HG03558 (cell line): ENCODE data around the gene RAD51.

ENCODE experiments used
- ATAC-seq: cut with Tn5 transposase; IDR thresholded peaks from one replicate; pipeline ENCODE4 v1.9.1; 2021; ENCODE audit warnings: moderate number of reproducible peaks; ENCODE audit not compliant: unreplicated experiment; ENCODE audit errors: extremely low read depth

Gene RAD51

DNA sequence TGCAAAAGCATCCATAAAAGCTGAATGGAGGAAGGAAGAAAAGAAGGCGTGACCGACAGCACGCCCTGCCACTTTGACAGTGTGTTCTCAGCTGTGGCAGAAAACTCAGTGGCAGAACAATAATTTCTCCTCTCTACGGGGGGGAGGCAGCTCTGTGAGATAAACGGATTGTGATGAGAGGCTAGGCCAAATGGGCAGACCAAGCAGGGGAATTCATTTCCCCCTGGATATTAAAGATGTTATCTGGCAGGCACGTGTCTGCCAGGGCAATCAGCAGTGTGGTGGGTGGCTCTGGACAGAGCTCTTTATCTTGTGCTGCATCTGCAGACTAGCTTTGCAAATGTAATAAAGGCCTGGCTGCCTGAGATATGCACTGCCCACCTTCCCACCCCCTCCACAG is 62.0 kb downstream of the RAD51 start:
- ATAC-seq = no peak

DNA sequence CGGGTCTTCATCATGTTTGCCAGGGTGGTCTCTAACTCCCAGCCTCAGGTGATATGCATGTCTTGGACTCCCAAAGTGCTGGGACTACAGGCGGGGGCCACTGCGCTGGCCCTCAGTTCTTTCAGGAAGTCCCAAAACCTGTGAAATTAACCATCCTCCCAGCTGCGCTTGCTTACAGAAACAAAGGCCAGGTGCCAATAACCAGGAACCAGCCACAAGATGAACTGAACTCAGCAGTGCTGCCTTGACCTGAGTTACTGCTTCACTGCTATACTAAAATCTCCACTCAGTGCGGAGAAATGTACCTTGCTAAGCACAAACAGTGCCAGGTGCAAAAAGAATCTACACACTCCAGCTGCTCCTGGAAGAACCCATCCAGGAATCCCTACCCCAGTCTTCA is 65.0 kb downstream of the RAD51 start:
- no peak for ATAC-seq

DNA sequence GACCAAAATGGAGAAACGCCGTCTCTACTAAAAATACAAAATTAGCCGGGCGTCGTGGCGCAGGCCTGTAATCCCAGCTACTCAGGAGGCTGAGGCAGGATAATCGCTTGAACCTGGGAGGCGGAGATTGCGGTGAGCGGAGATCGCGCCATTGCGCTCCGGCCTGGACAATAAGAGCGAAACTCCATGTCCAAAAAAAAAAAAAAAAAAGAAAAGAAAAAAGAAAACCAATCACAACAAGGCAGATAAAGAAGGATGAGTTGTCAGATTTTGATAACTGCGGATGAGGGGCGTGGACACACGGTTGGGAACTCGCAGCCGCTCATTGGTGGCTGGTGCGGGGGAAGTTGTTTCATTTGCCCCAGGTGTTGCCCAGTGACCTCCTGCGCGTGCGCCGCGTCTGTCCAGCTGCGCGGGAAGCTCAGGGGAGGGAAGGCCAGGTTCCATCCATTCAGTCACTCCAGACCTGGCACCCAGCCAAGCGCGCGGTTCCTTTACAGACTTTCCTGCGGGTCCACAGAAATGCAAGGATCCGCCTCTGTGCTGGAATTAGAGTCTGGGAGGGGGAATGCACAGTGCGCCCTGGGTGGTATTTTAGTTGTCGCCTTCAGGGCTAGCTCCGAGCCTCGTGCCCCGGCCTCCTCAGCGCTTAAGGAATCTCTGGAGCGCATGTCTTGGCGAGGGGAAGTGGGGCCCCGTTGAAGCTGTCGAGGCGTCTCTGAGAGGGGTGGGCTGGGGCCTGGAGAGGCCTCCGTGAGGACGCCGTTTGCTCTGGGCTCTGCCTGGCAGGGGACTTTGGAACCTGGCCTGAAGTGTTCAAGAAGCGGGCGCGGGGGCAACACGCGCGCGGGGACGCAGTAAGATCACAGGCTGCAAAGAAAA is 68.2 kb downstream of the RAD51 start:
- ATAC-seq = no peak

DNA sequence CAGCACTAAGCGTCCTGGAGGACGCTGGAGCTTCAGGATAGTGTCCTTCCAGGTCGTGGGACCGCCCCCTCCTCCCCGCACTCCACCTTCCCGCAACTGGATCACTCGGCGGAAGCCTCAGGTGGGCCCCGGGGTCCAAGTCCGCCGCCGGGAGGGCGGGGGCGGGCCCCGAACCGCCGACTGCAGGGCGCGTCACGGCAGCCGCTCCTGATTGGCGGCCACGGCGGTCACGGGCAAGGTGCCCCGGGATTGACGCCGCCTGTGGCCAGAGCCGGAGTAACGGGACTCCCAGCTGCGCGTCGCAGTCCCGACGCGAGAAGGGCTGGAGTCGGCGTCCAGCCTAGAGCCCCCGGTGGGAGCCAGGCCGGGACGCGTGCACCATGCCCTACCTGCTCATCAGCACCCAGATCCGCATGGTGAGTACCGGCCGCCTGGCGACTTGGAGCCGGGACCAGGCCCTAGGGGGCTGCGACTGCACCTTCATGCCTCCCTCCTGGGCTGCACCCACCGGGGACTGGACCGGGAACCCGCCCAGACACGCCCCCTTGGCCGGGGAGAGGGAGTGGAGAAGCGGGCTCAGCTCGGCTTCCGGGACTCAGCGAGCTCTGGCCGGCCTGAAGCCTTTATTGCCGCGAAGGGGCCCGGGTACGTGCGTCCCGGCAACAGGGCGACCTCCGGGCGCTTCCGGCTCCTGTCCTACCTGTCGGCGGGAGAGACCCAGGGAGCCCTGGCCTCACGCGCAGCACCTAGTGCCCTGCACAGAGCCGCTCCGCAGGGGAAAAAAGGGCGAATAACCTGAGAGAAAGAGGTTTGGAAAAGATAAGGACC is 69.0 kb downstream of the RAD51 start, which contains the start of gene GCHFR:
Gene GCHFR, plus strand, starts transcription at position 268 of the 828 bp plus-strand sequence. Its CDS starts 113 bp downstream, at position 381.
- no peak for ATAC-seq

DNA sequence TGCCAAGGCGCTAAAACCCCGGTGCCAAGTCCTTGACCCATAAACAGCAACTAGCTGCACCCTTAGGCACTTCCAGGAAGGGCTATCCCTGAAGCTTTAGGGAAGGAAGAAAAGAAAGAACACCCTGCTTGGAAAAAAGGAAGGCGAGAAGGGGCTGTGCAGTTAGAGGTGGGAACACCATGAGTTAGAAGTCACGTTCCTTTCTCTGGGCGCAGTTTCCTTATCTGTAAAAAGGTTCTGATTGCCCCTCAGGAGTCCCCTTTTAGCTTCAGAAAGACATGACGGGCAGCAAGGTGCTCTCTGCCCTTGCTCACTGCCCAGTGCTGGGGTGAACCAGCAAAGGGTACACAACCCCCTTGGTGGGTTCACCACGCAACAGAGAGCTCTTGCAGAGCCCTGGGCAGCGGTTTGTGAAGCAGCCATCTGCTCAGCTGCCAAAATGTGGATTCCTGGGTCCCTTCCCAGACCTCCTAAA is 69.7 kb downstream of the RAD51 start:
- no peak for ATAC-seq

DNA sequence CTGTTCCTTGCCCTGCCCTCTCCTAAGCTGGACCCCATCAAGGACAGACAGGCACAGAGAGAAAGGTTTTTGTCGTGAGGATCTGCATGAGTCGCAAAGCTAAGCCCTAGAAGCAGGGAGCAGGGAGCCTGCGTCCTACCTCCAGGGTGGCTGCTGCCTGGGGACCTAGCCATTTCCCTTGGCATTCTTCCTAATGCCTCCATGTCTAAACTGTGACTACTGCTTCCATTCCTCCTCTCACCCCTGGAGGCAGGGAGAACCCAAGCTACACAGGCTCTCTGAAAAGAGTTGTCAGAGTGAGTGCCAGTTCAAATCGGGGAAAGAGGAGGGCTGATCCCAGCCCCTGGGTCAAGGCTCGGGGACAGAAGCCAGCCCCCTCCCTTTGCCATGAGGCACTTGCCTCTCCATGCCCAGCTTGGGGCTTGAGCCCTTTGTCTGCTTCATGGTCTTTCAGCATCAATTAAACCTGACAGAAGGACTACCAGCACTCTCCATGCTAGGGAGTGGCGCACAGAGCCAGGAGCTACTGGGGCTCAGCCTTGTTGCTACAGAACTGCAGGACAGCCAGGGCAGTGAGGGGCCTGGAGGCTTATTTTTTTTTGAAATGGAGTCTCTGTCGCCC is 71.3 kb downstream of the RAD51 start:
- ATAC-seq = no peak

DNA sequence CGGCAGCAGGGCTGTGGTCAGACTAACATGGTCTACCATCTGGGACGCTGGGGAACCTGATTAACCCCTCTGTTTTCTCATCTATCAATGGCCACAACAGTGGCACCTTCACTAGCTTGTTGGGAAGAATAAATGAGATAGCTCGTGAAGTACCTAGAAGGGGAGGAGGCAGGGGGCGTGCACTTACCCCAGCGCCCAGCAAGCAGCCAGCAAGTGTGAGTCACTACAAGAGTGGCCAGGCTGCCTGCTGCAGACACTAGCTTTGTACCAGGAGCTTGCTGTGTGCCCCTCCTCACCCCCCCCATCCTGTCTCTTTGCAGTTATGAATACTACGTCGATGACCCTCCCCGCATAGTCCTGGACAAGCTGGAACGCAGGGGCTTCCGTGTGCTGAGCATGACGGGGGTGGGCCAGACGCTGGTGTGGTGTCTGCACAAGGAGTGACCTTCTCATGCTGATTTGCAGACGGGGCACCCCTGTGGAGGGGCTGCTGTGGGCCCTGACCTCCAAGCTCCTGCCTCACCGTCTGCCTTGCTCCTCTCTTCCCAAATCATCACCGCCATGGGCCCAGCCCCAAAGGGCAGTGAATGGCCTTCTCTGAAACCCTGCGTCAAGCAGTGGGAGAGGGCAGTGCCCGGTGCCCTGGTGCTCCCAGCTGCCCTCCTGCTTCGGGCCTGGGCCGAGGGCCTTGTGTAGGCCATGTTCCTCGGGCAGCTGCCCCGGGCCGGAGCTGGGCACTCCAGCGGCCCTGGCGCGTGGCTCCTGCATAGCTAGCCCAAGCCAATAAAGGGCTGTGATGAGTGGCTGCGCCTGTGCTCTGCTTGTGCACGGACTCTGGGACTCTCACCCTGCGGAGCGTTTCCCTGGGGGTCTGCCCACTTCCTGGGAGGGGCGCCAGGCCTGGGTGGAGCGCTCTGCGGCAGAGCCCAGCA is 72.2 kb downstream of the RAD51 start:
- ATAC-seq = no peak

DNA sequence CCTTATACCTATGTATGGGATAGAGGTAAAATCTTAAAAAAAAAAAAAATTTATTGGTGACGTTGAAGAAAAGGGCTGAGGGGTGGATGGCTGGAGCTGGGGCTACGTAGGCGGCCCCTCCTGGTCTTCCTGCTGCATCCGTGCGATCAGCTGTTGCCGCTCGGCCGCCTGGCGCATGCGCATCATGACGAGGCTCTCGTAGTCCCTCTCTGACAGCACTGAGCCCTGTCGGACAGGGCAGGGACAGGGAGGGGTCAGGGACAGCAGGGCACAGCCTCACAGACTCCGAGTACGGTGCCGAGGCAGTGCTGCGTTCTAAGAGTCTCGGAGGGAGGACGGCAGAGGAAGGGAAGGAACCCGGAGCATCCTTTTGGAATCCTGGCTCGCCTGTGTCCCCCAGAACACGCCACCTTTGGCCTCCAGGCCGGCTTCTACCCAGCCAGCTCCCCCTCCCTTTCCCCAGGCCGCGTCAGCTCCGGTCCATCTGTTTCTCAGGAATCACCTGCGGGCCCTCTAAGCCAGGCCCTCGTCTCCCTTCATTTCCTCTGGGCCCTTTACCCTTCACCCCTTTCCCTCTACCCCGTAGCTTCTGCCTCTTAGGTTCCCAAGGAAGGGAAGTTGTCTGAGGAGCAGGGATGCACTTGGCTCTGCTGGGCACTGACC is 73.0 kb downstream of the RAD51 start:
- ATAC-seq = no peak

DNA sequence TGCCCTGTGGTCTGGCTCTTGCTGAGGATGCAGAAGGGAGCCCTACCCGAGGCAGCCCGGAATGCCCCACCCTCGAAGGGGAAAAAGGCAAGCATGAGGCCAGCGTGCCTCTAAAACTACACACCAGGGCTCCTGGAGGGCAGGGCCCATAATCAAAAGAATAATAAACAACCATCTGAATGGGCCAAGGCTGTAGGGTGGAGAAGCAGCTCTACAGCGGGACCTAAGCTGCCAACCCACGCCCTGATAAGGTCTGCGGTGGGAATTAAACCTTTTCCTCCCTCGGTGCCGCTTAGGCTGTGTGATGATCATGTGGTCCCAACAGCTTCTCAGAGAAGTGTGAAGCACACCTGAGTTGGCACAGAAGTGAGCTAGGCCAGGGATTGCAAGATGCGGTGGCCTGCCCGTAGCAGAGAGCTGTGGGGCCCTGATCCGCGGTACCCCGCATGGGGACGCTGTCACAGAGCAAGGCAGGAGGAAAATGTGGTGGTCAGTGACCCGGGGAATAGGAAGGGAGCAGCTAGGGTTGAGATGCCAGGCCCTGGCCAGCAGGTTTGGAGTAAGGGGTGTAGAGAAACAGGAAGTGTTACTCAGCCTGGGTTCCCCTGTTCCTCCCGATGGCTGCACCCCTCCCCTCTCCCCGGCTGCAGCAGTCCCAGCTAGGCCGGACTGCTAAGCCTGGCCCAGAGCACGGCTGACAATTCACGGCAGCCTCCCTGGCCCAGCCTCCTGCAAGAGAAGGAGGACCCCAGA is 73.7 kb downstream of the RAD51 start:
- no peak for ATAC-seq

DNA sequence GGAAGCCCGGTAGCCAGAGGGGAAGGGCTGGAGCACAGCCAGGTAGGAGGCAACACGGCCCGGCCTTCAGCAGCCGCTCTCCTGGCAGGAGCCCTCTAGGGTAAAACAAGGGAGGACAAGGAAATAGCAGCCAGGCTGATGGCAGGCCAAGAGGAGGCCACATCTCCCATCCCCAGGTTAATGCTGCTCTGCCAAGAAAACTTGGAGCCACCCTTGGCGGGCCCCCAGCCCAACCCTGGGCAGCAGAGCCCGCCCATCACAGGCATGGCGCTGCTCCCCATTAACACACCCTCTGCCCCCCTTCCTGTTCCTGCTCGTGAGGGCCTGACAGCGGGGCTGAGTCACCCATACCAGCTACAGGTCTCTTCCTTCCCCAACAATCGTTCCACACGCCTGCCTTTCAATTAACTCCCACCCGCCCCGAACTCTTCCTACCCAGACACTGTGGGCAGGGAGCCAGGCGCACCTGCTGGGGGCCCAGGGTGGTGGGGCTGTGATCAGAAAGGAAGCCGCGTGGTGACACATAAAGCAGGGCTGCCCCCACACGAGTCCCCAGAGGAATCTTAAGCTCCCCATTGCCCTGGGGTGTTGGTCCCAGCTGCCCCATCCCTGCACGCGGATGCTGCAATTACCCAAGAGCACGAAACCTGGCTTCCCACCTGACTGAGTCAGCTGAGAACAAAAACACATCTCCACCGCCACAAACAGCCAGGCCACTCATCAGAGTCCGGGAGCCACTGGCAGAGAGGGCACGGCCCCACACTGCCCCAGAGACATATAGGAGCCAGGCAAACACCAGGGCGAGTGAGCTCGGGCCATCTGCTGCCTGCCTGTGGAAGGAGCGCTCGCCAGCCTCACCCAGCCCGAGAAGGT is 74.5 kb downstream of the RAD51 start, which contains the start of gene C15orf62:
Gene C15orf62, plus strand, starts transcription at position 707 of the 873 bp plus-strand sequence. CDS start 516 bp downstream, outside the sequence.
- ATAC-seq = no peak

DNA sequence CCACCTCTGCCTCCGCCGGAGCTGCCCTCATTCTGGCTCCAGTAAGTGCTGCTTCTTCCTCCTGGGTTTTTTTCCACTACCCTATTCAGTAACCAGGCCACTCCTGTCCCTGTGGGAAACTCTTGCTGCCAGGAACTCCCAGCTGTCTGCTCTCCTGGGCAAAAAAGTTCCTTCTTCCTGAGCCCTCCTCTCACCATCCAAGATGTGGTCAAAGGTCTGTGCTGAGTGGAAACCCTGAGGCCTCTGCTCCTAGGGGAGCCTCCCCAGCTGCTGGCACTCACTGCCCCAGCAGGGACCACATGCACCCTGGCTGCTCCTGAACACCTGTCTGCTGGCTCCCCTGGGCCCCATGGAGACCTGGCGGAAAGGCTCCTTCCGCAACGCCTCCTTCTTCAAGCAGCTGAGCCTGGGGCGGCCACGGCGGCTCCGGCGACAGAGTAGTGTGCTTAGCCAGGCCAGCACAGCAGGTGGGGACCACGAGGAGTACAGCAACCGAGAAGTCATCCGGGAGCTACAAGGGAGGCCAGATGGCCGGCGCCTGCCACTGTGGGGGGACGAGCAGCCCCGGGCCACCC is 75.3 kb downstream of the RAD51 start:
- no peak for ATAC-seq

DNA sequence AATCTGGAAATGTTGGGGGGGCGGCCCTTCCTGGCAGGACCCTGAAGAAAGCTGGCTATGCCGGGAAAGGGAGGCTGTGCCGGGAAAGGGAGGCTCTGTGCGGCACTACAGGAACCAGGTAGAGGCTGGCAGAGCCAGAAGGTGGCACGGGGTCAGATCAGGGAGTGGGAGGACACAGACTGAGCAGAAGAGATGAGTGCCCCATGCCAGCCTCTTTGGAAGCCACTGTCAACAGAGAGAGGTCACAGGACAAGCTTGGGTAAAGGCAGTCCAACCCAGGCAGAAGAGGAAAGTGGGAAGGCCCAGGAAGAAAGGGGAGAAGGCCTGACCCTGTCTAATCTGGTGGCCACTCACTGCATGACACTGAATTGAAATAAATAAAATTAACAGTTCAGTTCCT is 76.3 kb downstream of the RAD51 start:
- no peak for ATAC-seq

DNA sequence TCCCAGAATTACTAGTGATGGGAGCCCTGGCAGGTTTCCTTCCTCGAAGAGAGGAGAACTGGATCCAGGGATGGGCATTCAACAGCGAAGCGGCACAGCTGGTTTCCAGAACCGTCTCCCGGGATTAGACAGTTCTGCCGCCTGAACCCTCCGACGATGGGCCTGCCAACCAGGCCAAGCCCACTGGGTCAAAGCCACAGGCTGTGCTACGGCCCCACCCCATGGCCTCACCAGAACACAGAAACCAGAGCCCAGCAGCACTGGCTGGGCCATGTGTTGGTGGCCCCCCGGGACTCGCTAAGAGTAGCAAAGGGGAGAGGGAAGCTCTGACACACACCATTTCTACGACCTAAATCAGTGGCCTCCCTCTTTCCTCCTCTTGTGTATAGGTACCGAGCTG is 77.0 kb downstream of the RAD51 start:
- ATAC-seq = no peak

DNA sequence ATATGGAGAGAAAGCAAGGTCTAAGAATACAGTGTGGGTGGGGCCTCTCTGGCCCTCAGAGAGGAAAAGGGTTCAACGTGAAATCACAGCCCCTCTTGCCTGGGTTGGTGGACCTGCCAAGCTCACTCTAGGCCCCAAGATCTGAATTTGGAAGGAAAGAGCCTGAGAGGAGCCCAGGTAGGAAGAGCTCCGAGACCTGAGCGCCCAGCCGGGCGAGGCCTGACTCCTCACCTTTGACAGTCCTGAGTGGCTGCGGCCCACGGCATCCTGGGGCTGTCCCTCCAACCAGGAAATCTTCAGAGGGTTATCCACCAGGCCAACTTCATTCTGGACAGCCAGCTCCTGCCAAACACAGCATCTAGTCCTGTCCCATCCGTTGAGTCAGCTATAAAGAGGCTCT is 78.5 kb downstream of the RAD51 start:
- no peak for ATAC-seq

DNA sequence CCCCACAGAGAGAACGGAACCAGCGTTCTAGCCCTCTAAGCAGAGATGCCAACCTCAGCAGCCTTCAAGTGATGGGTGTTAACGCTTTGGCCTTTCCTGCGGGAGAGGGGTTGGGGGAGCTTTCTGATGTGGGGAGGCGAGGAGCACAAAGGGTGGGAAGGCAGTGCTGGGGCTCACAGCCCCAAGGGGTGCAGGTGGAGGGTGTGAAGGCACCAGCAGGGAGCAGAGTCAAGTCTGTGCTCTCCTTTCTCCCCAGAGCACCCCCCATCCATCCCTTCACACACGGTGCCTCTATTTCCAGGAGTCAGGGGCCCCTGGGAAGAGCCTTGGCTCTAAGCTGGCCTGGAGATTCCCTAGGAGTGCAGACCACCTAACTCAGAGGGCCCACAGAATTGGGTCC is 78.9 kb downstream of the RAD51 start:
- ATAC-seq = no peak

DNA sequence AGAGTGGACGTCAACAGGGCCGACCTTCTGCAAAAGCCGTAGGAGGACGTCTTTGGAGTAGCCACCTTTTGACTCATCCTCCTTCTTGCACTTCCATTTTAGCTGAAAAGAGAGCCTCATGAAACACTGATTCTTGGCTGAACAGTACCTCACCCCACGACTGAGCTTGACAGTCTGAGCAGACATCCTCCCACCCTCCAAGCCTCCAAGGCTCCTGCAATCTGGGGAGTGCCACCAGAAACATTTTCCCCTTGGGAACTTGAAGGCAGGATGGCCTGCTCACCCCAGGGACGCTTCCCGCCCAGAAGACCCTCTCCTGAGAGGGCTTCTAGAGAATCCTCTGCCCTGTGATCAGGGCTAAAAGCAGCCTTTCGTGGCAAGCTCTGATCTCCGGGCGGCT is 80.0 kb downstream of the RAD51 start:
- ATAC-seq = no peak
